ENCODE data around the gene RFC1.
"Not testable (repeated sequence)": the region's sequence is repeated elsewhere in the genome, so short reads cannot be mapped to it uniquely, and the experiment has no call there.

RFC1 gene

GRCh38 chr4:39375478-39375877 is 9.3 kb upstream of the RFC1 start:
- no peak for DNase-seq (ENCODE audit: low read depth)

GRCh38 chr4:39371209-39371608 is 5.0 kb upstream of the RFC1 start:
- not testable (repeated sequence) for H3K36me3 ChIP-seq (ENCODE audit: control insufficient read depth, insufficient read depth, low read length, severe bottlenecking); DNase-seq (ENCODE audit: low read depth); H3K4me1 ChIP-seq (ENCODE audit: control insufficient read depth, insufficient read depth, low read length); H3K4me3 ChIP-seq (ENCODE audit: low read length); H3K27me3 ChIP-seq (replicated peaks; ENCODE audit: control insufficient read depth, insufficient read depth, low read length); H3K9me3 ChIP-seq (ENCODE audit: control insufficient read depth, low read length); H3K9ac ChIP-seq (ENCODE audit: low read length)

More at GRCh38 chr4:39375478-39375877, 9.3 kb upstream of the RFC1 start:
- H3K9ac ChIP-seq (ENCODE audit: low read length) = no peak overlapping the region
- peaks cover 3% of the 10 kb centered on the region for H3K4me1 ChIP-seq (ENCODE audit: control insufficient read depth, insufficient read depth, low read length)
- no peak overlapping the region for H3K4me3 ChIP-seq (ENCODE audit: low read length)
- no peaks in the 10 kb centered on the region for H3K36me3 ChIP-seq (ENCODE audit: control insufficient read depth, insufficient read depth, low read length, severe bottlenecking)
- H3K27me3 ChIP-seq (replicated peaks; ENCODE audit: control insufficient read depth, insufficient read depth, low read length) = no peaks in the 10 kb centered on the region
- peaks cover 10% of the 10 kb centered on the region for H3K9me3 ChIP-seq (ENCODE audit: control insufficient read depth, low read length)

- Histone ChIP-seq H3K9ac (ENCODE audit: low read length) (no peak overlapping the region), H3K27me3 (replicated peaks; ENCODE audit: control insufficient read depth, insufficient read depth, low read length) (no peaks in the 10 kb centered on the region), H3K9me3 (ENCODE audit: control insufficient read depth, low read length) (no peaks in the 10 kb centered on the region), H3K4me1 (ENCODE audit: control insufficient read depth, insufficient read depth, low read length) (peaks cover 13% of the 10 kb centered on the region), H3K36me3 (ENCODE audit: control insufficient read depth, insufficient read depth, low read length, severe bottlenecking) (no peaks in the 10 kb centered on the region), H3K4me3 (ENCODE audit: low read length) (no peak overlapping the region)
- no peak for DNase-seq (ENCODE audit: low read depth)
Measured at GRCh38 chr4:39369301-39369700, 3.1 kb upstream of the RFC1 start.

GRCh38 chr4:39367166-39367565 is 1.0 kb upstream of the RFC1 start:
- no peak for DNase-seq (ENCODE audit: low read depth)
- no peaks in the 10 kb centered on the region for H3K27me3 ChIP-seq (replicated peaks; ENCODE audit: control insufficient read depth, insufficient read depth, low read length)
- H3K36me3 ChIP-seq (ENCODE audit: control insufficient read depth, insufficient read depth, low read length, severe bottlenecking) = no peaks in the 10 kb centered on the region
- H3K4me1 ChIP-seq (ENCODE audit: control insufficient read depth, insufficient read depth, low read length) = peaks cover 13% of the 10 kb centered on the region
- H3K9me3 ChIP-seq (ENCODE audit: control insufficient read depth, low read length) = no peaks in the 10 kb centered on the region
- no peak overlapping the region for H3K9ac ChIP-seq (ENCODE audit: low read length)
- peak overlapping the region; percentile 99 for H3K4me3 ChIP-seq (ENCODE audit: low read length)

GRCh38 chr4:39365360-39365759 is 802 bp downstream of the RFC1 start:
- Histone ChIP-seq H3K9ac (ENCODE audit: low read length) (peak overlapping the region; percentile 92), H3K9me3 (ENCODE audit: control insufficient read depth, low read length) (no peaks in the 10 kb centered on the region), H3K4me3 (ENCODE audit: low read length) (peak overlapping the region; percentile 99), H3K27me3 (replicated peaks; ENCODE audit: control insufficient read depth, insufficient read depth, low read length) (no peaks in the 10 kb centered on the region), H3K36me3 (ENCODE audit: control insufficient read depth, insufficient read depth, low read length, severe bottlenecking) (no peaks in the 10 kb centered on the region), H3K4me1 (ENCODE audit: control insufficient read depth, insufficient read depth, low read length) (peaks cover 13% of the 10 kb centered on the region)
- no peak for DNase-seq (ENCODE audit: low read depth)

GRCh38 chr4:39363773-39364393 is 2.3 kb downstream of the RFC1 start:
- H3K27me3 ChIP-seq (replicated peaks; ENCODE audit: control insufficient read depth, insufficient read depth, low read length) = no peaks in the 10 kb centered on the region
- H3K9ac ChIP-seq (ENCODE audit: low read length) = no peak overlapping the region
- no peak for DNase-seq (ENCODE audit: low read depth)
- H3K4me3 ChIP-seq (ENCODE audit: low read length) = no peak overlapping the region
- no peaks in the 10 kb centered on the region for H3K9me3 ChIP-seq (ENCODE audit: control insufficient read depth, low read length)
- peaks cover 13% of the 10 kb centered on the region for H3K4me1 ChIP-seq (ENCODE audit: control insufficient read depth, insufficient read depth, low read length)
- no peaks in the 10 kb centered on the region for H3K36me3 ChIP-seq (ENCODE audit: control insufficient read depth, insufficient read depth, low read length, severe bottlenecking)

GRCh38 chr4:39362827-39363226 is 3.3 kb downstream of the RFC1 start:
- peaks cover 13% of the 10 kb centered on the region for H3K4me1 ChIP-seq (ENCODE audit: control insufficient read depth, insufficient read depth, low read length)
- DNase-seq (ENCODE audit: low read depth) = peak; percentile 52
- no peak overlapping the region for H3K4me3 ChIP-seq (ENCODE audit: low read length)
- no peaks in the 10 kb centered on the region for H3K36me3 ChIP-seq (ENCODE audit: control insufficient read depth, insufficient read depth, low read length, severe bottlenecking)
- H3K9me3 ChIP-seq (ENCODE audit: control insufficient read depth, low read length) = no peaks in the 10 kb centered on the region
- H3K27me3 ChIP-seq (replicated peaks; ENCODE audit: control insufficient read depth, insufficient read depth, low read length) = no peaks in the 10 kb centered on the region
- no peak overlapping the region for H3K9ac ChIP-seq (ENCODE audit: low read length)

- H3K36me3 ChIP-seq (ENCODE audit: control insufficient read depth, insufficient read depth, low read length, severe bottlenecking); DNase-seq (ENCODE audit: low read depth); H3K4me3 ChIP-seq (ENCODE audit: low read length); H3K9ac ChIP-seq (ENCODE audit: low read length); H3K27me3 ChIP-seq (replicated peaks; ENCODE audit: control insufficient read depth, insufficient read depth, low read length); H3K9me3 ChIP-seq (ENCODE audit: control insufficient read depth, low read length): not testable (repeated sequence)
- H3K4me1 ChIP-seq (ENCODE audit: control insufficient read depth, insufficient read depth, low read length) = peaks cover 11% of the 10 kb centered on the region
Measured at GRCh38 chr4:39360611-39361010, 5.6 kb downstream of the RFC1 start.

GRCh38 chr4:39357002-39357401 is 9.2 kb downstream of the RFC1 start:
- no peak for DNase-seq (ENCODE audit: low read depth)
- H3K27me3 ChIP-seq (replicated peaks; ENCODE audit: control insufficient read depth, insufficient read depth, low read length) = no peaks in the 10 kb centered on the region
- no peak overlapping the region for H3K9ac ChIP-seq (ENCODE audit: low read length)
- no peaks in the 10 kb centered on the region for H3K36me3 ChIP-seq (ENCODE audit: control insufficient read depth, insufficient read depth, low read length, severe bottlenecking)
- H3K4me1 ChIP-seq (ENCODE audit: control insufficient read depth, insufficient read depth, low read length) = peaks cover 19% of the 10 kb centered on the region
- no peaks in the 10 kb centered on the region for H3K9me3 ChIP-seq (ENCODE audit: control insufficient read depth, low read length)
- no peak overlapping the region for H3K4me3 ChIP-seq (ENCODE audit: low read length)

- DNase-seq (ENCODE audit: low read depth) = no peak
- Histone ChIP-seq H3K4me1 (ENCODE audit: control insufficient read depth, insufficient read depth, low read length) (peaks cover 19% of the 10 kb centered on the region), H3K4me3 (ENCODE audit: low read length) (peak overlapping the region; percentile 84), H3K9ac (ENCODE audit: low read length) (peak overlapping the region; percentile 87), H3K9me3 (ENCODE audit: control insufficient read depth, low read length) (peaks cover 5% of the 10 kb centered on the region), H3K27me3 (replicated peaks; ENCODE audit: control insufficient read depth, insufficient read depth, low read length) (no peaks in the 10 kb centered on the region), H3K36me3 (ENCODE audit: control insufficient read depth, insufficient read depth, low read length, severe bottlenecking) (peaks cover 17% of the 10 kb centered on the region)
Measured at GRCh38 chr4:39354254-39354552, 12.0 kb downstream of the RFC1 start.

GRCh38 chr4:39353478-39354253 is 12.5 kb downstream of the RFC1 start:
- H3K4me1 ChIP-seq (ENCODE audit: control insufficient read depth, insufficient read depth, low read length) = peaks cover 23% of the 10 kb centered on the region
- no peaks in the 10 kb centered on the region for H3K27me3 ChIP-seq (replicated peaks; ENCODE audit: control insufficient read depth, insufficient read depth, low read length)
- H3K9me3 ChIP-seq (ENCODE audit: control insufficient read depth, low read length) = peaks cover 5% of the 10 kb centered on the region
- peak overlapping the region; percentile 87 for H3K9ac ChIP-seq (ENCODE audit: low read length)
- peak overlapping the region; percentile 84 for H3K4me3 ChIP-seq (ENCODE audit: low read length)
- DNase-seq (ENCODE audit: low read depth) = peak; percentile 77
- peaks cover 22% of the 10 kb centered on the region for H3K36me3 ChIP-seq (ENCODE audit: control insufficient read depth, insufficient read depth, low read length, severe bottlenecking)

GRCh38 chr4:39353149-39353477 is 13.0 kb downstream of the RFC1 start:
- H3K27me3 ChIP-seq (replicated peaks; ENCODE audit: control insufficient read depth, insufficient read depth, low read length); DNase-seq (ENCODE audit: low read depth); H3K9me3 ChIP-seq (ENCODE audit: control insufficient read depth, low read length): not testable (repeated sequence)
- Histone ChIP-seq H3K4me3 (ENCODE audit: low read length) (peak overlapping the region; percentile 84), H3K4me1 (ENCODE audit: control insufficient read depth, insufficient read depth, low read length) (peaks cover 24% of the 10 kb centered on the region), H3K36me3 (ENCODE audit: control insufficient read depth, insufficient read depth, low read length, severe bottlenecking) (peaks cover 24% of the 10 kb centered on the region), H3K9ac (ENCODE audit: low read length) (peak overlapping the region; percentile 87)
